GM12878 (cell line): ENCODE measurements around the gene TTLL10.

Experiments
- BCL11A ChIP-seq: IDR thresholded peaks from 2 replicates; pipeline ENCODE4 v1.6.1; 2011; ENCODE audit warnings: low read depth, low read length
- CBX3 ChIP-seq: fragments of 200-600 bp; sonication (generic); IDR thresholded peaks from 2 replicates; pipeline ENCODE4 v1.6.1; 2016; ENCODE audit warnings: low read depth, borderline replicate concordance
- ETV6 ChIP-seq, 2 experiments: fragments of 450-650 bp in 1 of 2; IDR thresholded peaks in 1 of 2; conservative IDR thresholded peaks in 1 of 2; 2 replicates each; pipeline ENCODE4 v1.6.1; 2014; ENCODE audit warnings: antibody characterized with exemption in 1 of 2, borderline replicate concordance in 1 of 2, low read depth in 1 of 2, mild to moderate bottlenecking in 1 of 2, moderate library complexity in 1 of 2
- NR2C2 ChIP-seq: IDR thresholded peaks from 2 replicates; pipeline ENCODE4 v1.6.1; 2011; ENCODE audit warnings: borderline replicate concordance, low read depth; ENCODE audit not compliant: control insufficient read depth, insufficient read length
- POLR2A ChIP-seq: IDR thresholded peaks from 2 replicates; pipeline ENCODE4 v1.6.1; 2011; ENCODE audit warnings: low read depth, mild to moderate bottlenecking, low read length
- RFX5 ChIP-seq: IDR thresholded peaks from 2 replicates; pipeline ENCODE4 v1.6.1; 2011; ENCODE audit warnings: low read depth, low read length, improper control_type of control experiment
- SPI1 ChIP-seq: IDR thresholded peaks from 2 replicates; pipeline ENCODE4 v1.6.1; 2011; ENCODE audit warnings: low read depth, mild to moderate bottlenecking, low read length, moderate library complexity, borderline replicate concordance; ENCODE audit not compliant: insufficient read depth
- TF ChIP-seq, protein P1 (sequence below): fragments of 450-650 bp; IDR thresholded peaks from 2 replicates; pipeline ENCODE4 v1.6.1; 2017; ENCODE audit warnings: mild to moderate bottlenecking, low read depth, inconsistent platforms; ENCODE audit not compliant: poor library complexity, severe bottlenecking
- TF ChIP-seq, protein P2 (sequence below), 3 experiments: IDR thresholded peaks in 2 of 3; conservative IDR thresholded peaks in 1 of 3; 2 replicates each; pipeline ENCODE4 v1.5.1; 2011; ENCODE audit warnings: low read depth in 3 of 3, low read length in 3 of 3, mild to moderate bottlenecking in 3 of 3, control low read depth in 2 of 3, moderate library complexity in 2 of 3, inconsistent platforms in 1 of 3, mixed read lengths in 1 of 3; ENCODE audit not compliant: control insufficient read depth in 2 of 3, insufficient read depth in 1 of 3; ENCODE audit errors: extremely low read depth in 1 of 3

DNA sequence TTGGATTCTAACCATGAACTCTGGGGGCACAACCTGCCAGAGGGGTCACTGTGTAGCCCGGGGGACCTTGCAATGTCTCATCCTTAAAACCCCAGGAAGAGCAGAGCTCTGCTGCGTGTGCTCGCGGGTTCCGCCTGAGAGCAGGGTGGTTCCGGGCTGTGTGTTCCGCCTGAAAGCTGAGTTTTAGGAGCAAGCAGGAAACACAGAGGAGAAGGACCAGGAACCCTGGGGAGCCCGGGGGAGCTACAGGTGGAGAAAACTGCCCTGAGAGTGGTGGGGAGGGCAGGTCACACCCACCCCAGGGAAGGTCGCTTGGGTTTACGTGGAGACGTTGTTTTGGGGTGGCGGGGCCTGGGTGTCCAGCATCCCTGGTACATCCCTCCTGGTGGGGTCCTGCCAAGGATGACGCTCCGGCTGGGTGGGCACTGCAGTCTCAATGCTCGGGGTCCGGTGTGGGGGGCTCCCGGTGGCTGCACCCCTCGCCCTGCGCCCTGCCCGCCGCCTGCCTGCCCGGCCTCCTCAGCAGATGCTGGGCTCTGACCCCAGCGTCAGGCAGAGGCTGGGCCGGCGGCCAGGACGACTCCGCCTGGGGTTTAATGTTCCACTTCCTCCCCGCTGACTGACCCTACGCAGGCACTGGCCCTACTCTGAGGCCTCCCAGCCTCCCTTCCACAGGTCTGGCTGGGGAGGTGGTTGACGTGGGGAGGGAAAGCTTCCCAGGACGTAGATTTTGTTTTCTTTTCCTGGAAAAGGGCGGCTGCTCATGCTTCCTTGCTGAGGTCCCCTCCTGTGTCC, 40.5 kb upstream of the TTLL10 start:
- TF ChIP-seq RFX5, result no peak
- TF ChIP-seq, protein P1, sequence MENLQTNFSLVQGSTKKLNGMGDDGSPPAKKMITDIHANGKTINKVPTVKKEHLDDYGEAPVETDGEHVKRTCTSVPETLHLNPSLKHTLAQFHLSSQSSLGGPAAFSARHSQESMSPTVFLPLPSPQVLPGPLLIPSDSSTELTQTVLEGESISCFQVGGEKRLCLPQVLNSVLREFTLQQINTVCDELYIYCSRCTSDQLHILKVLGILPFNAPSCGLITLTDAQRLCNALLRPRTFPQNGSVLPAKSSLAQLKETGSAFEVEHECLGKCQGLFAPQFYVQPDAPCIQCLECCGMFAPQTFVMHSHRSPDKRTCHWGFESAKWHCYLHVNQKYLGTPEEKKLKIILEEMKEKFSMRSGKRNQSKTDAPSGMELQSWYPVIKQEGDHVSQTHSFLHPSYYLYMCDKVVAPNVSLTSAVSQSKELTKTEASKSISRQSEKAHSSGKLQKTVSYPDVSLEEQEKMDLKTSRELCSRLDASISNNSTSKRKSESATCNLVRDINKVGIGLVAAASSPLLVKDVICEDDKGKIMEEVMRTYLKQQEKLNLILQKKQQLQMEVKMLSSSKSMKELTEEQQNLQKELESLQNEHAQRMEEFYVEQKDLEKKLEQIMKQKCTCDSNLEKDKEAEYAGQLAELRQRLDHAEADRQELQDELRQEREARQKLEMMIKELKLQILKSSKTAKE, result no peak
- no peak for TF ChIP-seq POLR2A
- TF ChIP-seq, protein P2, sequence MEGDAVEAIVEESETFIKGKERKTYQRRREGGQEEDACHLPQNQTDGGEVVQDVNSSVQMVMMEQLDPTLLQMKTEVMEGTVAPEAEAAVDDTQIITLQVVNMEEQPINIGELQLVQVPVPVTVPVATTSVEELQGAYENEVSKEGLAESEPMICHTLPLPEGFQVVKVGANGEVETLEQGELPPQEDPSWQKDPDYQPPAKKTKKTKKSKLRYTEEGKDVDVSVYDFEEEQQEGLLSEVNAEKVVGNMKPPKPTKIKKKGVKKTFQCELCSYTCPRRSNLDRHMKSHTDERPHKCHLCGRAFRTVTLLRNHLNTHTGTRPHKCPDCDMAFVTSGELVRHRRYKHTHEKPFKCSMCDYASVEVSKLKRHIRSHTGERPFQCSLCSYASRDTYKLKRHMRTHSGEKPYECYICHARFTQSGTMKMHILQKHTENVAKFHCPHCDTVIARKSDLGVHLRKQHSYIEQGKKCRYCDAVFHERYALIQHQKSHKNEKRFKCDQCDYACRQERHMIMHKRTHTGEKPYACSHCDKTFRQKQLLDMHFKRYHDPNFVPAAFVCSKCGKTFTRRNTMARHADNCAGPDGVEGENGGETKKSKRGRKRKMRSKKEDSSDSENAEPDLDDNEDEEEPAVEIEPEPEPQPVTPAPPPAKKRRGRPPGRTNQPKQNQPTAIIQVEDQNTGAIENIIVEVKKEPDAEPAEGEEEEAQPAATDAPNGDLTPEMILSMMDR (IDR thresholded peaks at IDR 0.05 in 2 of 3, conservative IDR thresholded peaks at IDR 0.05 in 1 of 3; ENCODE audit: control insufficient read depth in 2 of 3, extremely low read depth in 1 of 3, insufficient read depth in 1 of 3, low read depth in 3 of 3, low read length in 3 of 3), result no peak
- no peak for TF ChIP-seq BCL11A
- no peak for TF ChIP-seq NR2C2
- TF ChIP-seq SPI1, result no peak
- no peak for TF ChIP-seq ETV6 (conservative IDR thresholded peaks at IDR 0.05 in 1 of 2, IDR thresholded peaks at IDR 0.05 in 1 of 2; ENCODE audit: borderline replicate concordance in 1 of 2, low read depth in 1 of 2)
- TF ChIP-seq CBX3, result no peak
